Mononuclear cell (primary cell): ENCODE results near the gene TMEM62. TPM values are rescaled to one million over a fixed set of nuclear protein-coding genes. Genes with fewer than 3 reads are reported as not detected.
"Not testable (repeated sequence)": the region's sequence is repeated elsewhere in the genome, so short reads cannot be mapped to it uniquely, and the experiment has no call there.

Source experiments
- H3K27me3 ChIP-seq: 2 replicates; pipeline ENCODE4 v1.6.0; 2011; ENCODE audit warnings: low read length, control low read depth; ENCODE audit not compliant: insufficient read depth
- H3K4me1 ChIP-seq: 2 replicates; pipeline ENCODE4 v1.5.1; 2011; ENCODE audit warnings: mild to moderate bottlenecking, low read length, control low read depth; ENCODE audit not compliant: insufficient read depth
- H3K4me3 ChIP-seq: 2 replicates; pipeline ENCODE4 v1.5.1; 2011; ENCODE audit warnings: mild to moderate bottlenecking, low read length, moderate library complexity
- H3K9me3 ChIP-seq: 2 replicates; pipeline ENCODE4 v1.5.1; 2011; ENCODE audit warnings: low read depth, mild to moderate bottlenecking, control low read depth, low read length
- total RNA-seq: library from RNA; depleted of rRNA; stranded (reverse); fragments of >200 nt; gene quantifications from one replicate; pipeline ENCODE4 v1.2.3, GENCODE V29; 2012

TMEM62 gene
- total RNA-seq, 1 donor, result 28.8 TPM

DNA sequence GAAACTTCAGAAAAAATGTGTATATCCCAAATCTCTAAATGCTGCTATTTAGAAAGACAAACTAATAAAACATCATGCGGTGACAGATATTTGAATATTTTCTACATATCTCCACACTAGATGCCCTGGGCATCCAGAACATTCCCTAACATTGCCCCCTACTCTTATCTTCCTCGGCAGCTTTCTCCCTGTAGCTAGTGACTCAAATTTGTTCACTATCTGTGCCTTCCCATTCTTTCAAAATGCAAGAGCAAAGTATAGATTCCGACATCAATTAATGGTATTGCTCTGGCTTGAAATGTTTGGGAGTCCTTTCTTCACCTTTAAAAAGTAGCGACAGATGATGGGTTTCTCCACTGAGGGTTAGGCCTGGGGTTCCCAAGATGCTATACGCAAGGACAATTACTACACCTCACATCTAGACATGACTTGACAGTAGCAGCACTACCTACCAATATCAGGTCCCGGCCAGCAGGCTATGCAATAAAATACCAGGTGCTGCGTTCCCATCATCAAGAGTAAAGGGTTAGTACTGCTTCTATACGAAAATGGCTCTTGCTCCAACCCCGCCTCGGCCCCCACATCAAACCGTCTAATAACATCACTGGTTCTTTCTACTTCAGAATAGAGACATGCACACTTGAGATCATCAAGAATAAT lies 28.2 kb upstream of the TMEM62 start:
- no peaks in the 10 kb centered on the region for H3K27me3 ChIP-seq
- peaks cover 44% of the 10 kb centered on the region for H3K4me1 ChIP-seq
- no peaks in the 10 kb centered on the region for H3K9me3 ChIP-seq
- H3K4me3 ChIP-seq, result peak overlapping the region; percentile 90

DNA sequence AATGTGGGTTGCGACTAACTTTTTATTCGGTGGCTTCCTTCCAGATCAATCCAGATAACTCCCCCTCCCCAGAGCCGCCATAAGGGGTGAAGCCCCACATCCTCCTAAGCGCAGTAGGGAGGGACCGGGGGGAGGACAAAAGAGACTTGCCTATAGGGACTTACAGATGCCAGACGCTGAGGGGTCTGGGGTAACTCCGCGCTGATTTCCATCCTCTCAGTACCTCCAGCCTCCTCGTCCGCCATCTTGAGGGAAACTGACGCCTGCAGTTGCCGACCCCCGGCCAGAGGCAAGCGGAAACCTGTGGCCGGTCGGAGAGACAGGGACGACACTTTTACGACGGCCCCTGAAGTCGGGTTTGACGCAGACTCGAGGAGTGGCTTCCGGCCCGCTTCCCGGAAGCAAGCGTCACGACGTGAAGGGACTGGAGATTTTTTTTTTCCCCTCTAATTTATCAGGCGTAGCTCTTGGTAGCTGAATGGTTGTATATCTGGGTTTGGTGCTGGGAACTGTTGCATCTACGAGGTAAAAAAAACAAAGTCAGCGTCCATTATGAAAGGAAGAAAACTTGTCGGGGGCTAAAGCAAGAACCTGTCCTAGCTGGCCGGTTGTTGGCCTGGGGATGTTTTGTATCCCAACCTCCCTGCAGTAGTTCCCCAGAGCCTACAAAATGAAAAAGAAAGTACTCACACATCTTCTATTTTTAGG lies 27.5 kb upstream of the TMEM62 start, which contains the start of gene UBR1:
Gene UBR1, minus strand, starts transcription at position 261 of the 708 bp plus-strand sequence. Its CDS starts 16 bp downstream, at position 245.
- H3K4me1 ChIP-seq, result peaks cover 44% of the 10 kb centered on the region
- no peaks in the 10 kb centered on the region for H3K9me3 ChIP-seq
- H3K4me3 ChIP-seq, result peak within 1 kb of the TSS; percentile 90
- no peaks in the 10 kb centered on the region for H3K27me3 ChIP-seq

DNA sequence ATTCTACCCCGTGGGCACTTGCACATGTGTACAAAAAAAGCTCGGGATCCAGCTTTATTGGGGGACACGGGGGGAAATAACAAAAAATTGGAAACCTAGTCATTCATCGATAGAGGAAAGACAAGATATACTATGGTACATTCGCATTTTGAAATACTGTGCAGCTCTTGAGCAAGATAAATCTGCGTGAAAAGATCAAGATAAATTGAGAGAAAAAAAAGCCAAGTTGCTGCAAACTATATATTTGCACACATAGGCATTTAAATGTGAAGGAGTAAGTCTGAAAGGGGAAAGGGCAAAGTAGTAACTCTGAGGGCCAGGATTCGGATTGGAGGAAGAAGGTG lies 26.9 kb upstream of the TMEM62 start:
- Histone ChIP-seq H3K9me3 (no peaks in the 10 kb centered on the region), H3K4me3 (peak overlapping the region; percentile 90)

DNA sequence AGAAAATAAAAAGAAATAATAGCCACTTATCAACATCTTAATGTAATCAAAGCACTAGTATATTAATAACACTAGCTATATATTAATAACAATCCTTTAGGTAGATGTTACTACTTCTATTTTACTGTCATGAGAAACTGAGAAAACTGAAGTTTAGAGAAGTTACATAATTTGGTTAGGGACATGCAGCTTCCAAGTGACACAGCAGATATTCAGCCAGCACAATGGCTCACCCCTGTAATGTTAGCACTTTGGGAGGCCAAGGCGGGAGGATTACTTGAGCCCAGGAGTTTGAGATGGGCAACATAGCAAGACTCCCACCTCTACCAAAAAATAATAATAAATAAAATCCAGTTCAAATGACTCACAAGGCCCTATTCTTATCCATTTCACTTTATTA lies 25.6 kb upstream of the TMEM62 start:
- Histone ChIP-seq H3K9me3 (no peaks in the 10 kb centered on the region), H3K27me3 (no peaks in the 10 kb centered on the region), H3K4me3 (no peak overlapping the region), H3K4me1 (peaks cover 44% of the 10 kb centered on the region)

More for the DNA sequence above, 26.9 kb upstream of the TMEM62 start:
- H3K4me1 ChIP-seq, result peaks cover 44% of the 10 kb centered on the region
- no peaks in the 10 kb centered on the region for H3K27me3 ChIP-seq

DNA sequence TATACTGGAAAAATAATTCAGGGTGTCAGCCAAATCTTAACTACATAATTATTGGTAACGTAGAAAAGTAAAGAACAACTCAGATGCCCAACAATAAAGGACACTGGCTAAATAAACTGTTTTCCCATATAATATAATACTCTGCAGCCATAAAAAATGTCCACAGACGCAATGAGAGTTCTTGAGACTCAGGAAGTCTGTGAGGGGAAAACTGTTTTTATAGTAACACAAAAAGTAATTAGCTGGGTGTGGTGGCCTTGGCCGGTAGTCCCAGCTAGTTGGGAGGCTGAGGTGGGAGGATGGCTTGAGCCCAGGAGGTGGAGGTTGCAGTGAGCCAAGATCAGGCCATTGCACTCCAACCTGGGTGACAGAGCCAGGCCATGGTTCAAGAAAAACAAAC lies 22.0 kb upstream of the TMEM62 start:
- Histone ChIP-seq H3K4me3 (no peak overlapping the region), H3K4me1 (peaks cover 20% of the 10 kb centered on the region), H3K9me3 (no peaks in the 10 kb centered on the region), H3K27me3 (no peaks in the 10 kb centered on the region)

DNA sequence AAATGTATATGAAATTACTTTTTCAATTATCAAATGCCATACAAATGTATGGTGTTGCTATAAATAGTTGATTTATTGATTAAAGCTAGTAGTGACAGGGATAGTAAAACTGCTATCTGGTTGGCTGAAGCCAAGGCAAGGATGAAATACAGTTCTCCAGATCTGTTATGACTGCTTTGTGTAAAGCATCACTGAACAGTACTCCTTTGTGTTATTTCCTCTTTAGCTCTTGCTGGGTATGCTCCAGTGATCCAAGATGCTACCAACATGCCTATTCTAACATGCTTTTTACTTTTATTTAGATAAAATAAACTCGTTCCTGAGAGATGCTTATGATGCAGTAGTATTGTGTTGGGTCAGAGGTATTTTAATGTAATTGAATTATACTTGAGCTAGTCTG lies 15.1 kb upstream of the TMEM62 start:
- Histone ChIP-seq H3K9me3 (no peaks in the 10 kb centered on the region), H3K4me3 (no peak overlapping the region), H3K4me1 (peaks cover 14% of the 10 kb centered on the region), H3K27me3 (no peaks in the 10 kb centered on the region)

DNA sequence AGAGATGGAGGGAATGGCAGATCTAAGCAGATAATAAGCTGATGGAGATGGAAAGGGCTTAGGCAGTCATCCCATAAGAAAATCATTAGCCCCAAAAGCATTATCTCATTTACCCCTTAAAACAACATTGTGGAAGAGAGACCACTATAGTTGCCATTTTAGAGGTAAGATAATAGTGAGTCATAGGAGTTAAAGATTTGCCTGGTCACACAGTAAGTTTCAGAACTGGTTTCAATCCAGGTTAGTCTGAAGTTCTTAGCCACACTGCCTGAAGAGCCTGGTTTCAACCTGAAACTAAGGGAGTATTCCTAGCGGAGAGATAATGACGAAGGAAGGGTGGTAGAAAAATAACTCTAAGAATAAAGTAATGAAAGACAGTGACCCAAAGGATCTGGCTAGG lies 14.6 kb upstream of the TMEM62 start:
- Histone ChIP-seq H3K27me3 (no peaks in the 10 kb centered on the region), H3K9me3 (no peaks in the 10 kb centered on the region), H3K4me3 (no peak overlapping the region), H3K4me1 (peaks cover 16% of the 10 kb centered on the region)

DNA sequence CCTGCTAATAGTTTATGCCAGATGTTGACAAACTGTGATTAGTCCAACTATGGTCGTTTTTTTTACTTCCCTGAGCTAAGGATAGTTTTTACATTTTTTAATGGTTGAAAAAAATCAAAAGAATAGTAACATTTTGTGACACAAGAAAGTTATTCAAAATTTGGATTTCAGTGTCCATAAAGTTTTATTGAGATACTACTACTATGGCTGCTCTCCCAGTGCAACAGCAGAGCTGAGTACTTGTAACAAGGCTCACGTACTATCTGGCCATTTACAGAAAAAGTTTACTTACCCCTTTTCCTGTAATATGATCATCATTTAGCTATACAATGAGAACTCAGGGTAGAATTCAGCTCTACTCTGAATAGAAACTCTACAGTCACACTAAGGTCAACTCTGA lies 11.5 kb upstream of the TMEM62 start:
- Histone ChIP-seq H3K4me1 (peaks cover 21% of the 10 kb centered on the region), H3K4me3 (no peak overlapping the region), H3K9me3 (no peaks in the 10 kb centered on the region), H3K27me3 (no peaks in the 10 kb centered on the region)

DNA sequence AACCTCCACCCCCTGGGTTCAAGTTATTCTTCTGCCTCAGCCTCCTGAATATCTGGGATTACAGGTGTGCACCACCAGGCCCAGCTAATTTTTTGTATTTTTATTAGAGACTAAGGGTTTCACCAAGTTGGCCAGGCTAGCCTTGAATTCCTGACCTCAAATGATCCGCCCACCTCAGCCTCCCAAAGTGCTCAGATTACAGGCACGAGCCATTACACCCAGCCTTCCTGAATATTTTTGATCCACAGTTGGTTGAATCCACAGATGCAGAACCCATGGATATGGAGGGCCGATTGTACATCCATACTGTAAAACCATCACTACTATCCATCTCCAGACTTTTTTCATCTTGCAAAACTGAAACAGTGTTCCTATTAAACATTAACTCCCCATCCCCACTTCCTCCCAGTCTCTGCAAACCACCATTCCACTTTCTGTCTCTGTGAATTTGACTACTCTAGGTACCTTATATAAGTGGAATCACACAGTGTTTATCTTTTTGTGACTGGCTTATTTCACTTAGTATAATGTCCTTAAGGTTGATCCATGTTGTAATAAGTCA lies 8.2 kb upstream of the TMEM62 start:
- Histone ChIP-seq H3K27me3 (no peaks in the 10 kb centered on the region), H3K4me1 (peaks cover 41% of the 10 kb centered on the region), H3K9me3 (no peaks in the 10 kb centered on the region)

DNA sequence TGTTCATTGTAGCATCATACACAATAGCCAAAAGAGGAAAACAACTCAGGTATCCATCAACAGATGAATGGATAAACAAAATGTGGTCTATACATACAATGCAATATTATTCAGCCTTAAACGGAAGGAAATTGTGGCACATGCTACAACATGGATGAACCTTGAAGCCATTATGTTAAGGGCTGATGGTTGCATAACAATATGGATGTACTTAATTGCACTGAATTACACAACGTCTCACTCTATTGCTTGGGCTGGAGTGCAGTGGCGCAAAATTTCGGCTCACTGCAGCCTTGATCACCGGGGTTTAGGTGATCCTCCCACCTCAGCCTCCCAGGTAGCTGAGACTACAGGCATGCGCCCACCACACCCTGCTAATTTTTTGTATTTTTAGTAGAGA lies 7.0 kb upstream of the TMEM62 start:
- Histone ChIP-seq H3K4me3 (no peak overlapping the region), H3K9me3 (no peaks in the 10 kb centered on the region), H3K27me3 (no peaks in the 10 kb centered on the region), H3K4me1 (peaks cover 41% of the 10 kb centered on the region)

More for the DNA sequence above, 8.2 kb upstream of the TMEM62 start:
- no peak overlapping the region for H3K4me3 ChIP-seq

DNA sequence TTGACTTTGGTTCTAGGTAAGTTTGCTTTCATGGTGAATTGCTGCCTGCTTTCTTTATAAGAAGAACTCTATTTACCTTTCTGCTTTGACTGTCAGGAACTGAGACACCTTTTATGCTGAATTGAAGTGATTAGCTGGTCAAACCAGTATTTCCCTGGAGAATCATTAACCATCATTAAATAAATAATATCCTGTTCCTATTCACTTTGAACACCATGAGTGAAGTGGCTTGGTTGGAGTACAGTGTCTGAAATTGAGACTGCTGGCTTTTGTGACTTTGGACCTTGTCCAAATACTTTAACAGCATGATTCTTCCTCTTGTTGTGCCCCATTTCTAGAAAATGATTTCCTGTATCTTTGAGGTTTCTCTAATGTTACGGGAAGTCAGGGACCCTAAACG lies 5.6 kb upstream of the TMEM62 start:
- H3K27me3 ChIP-seq, result no peaks in the 10 kb centered on the region
- no peaks in the 10 kb centered on the region for H3K9me3 ChIP-seq
- H3K4me3 ChIP-seq, result no peak overlapping the region
- H3K4me1 ChIP-seq, result peaks cover 32% of the 10 kb centered on the region

DNA sequence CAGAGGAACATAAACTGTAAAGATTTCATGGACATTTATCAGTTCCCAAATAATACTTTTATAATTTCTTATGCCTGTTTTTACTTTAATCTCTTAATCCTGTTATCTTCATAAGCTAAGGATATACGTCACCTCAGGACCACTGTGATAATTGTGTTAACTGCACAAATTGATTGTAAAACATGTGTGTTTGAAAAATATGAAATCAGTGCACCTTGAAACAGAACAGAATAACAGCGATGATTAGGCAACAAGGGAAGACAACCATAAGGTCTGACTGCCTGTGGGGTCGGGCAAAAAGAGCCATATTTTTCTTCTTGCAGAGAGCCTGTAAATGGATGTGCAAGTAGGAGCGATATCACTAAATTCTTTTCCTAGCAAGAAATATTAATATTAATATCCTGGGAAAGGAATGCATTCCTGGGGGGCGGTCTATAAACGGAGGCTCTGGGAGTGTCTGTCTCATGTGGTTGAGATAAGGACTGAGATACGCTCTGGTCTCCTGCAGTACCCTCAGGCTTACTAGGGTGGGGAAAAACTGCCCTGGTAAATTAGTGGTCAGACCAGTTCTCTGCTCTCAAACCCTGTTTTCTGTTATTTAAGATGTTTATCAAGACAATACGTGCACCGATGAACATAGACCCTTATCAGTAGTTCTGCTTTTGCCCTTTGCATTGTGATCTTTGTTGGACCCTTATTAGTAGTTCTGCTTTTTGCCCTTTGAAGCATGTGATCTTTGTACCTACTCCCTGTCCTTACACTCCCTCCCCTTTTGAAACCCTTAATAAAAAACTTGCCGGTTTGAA lies 5.0 kb upstream of the TMEM62 start:
- H3K4me1 ChIP-seq, result peaks cover 30% of the 10 kb centered on the region
- H3K9me3 ChIP-seq, H3K27me3 ChIP-seq, H3K4me3 ChIP-seq: not testable (repeated sequence)

DNA sequence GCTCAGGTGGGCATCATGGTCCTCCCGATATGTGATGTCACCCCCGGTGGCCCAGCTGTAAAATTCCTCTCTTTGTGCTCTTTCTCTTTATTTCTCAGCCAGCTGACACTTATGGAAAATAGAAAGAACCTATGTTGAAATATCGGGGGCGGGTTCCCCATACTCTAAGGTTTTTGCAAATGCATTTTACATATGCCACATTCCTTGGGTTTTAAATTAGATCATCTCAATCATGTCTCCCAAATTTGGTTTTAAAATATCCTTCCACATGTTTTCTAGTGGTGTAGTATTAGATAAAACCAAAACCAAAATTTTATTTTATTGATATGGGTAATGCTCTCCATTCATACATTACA lies 4.4 kb upstream of the TMEM62 start:
- Histone ChIP-seq H3K27me3 (no peaks in the 10 kb centered on the region), H3K9me3 (no peaks in the 10 kb centered on the region), H3K4me1 (peaks cover 31% of the 10 kb centered on the region), H3K4me3 (no peak overlapping the region)

DNA sequence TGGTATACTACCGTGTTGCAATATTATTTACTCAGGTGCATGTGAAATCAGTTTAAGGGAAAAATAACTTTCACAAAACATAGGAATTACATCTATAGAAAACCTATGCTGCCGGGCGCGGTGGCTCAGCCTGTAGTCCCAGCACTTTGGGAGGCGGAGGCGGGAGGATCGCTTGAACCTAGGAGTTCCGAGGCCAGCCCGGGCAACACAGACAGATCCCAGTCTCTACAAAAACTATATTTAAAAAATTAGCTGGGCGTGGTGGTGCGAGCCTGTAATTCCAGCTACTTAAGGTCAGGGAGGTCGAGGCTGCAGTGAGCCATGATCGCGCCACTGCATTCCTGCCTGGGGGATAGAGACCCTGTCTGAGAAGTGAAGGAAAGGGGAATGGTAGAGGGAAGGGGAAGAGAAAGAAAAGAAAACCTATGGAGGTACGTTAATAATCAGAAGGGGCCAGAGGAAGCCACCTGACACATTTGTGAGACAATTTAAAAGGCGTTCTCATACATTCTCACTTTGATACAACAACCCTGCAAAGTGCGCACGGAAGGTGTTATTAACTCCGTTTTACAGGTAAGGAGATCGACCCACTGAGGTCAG lies 456 bp upstream of the TMEM62 start:
- H3K9me3 ChIP-seq, result no peaks in the 10 kb centered on the region
- H3K4me3 ChIP-seq, result peak overlapping the region; percentile 85
- H3K27me3 ChIP-seq, result no peaks in the 10 kb centered on the region
- peaks cover 27% of the 10 kb centered on the region for H3K4me1 ChIP-seq

DNA sequence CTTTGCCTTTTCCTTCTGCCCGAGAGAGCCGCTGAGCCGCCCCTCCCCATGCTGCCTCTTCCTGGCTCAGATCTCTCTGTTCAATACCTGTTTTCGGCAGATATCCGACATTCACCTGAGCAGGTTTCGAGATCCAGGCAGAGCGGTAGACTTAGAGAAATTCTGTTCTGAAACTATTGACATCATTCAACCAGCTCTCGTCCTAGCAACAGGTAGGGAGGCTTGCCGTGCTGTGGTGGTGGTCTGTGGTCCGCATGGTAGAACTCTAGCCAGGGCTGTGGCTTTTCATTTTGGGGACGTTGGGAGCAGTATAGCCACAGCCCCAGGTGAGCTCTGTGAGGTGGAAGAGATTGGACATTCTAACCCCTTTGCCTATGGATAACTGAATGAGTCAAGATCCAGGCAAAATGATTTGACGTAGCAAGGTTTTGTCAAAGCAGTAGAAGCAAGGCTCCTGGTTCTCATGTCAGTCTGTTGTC lies 810 bp downstream of the TMEM62 start:
- Histone ChIP-seq H3K27me3 (no peaks in the 10 kb centered on the region), H3K9me3 (no peaks in the 10 kb centered on the region), H3K4me3 (peak overlapping the region; percentile 85), H3K4me1 (peaks cover 18% of the 10 kb centered on the region)
